ENCODE data around the gene ZDHHC11. TPM values are rescaled to one million over a fixed set of nuclear protein-coding genes. Genes with fewer than 3 reads are reported as not detected.

Gene ZDHHC11
- total and polyA plus RNA-seq, 2 experiments from 2014 or later, result 8.0 to 29.1 TPM

DNA sequence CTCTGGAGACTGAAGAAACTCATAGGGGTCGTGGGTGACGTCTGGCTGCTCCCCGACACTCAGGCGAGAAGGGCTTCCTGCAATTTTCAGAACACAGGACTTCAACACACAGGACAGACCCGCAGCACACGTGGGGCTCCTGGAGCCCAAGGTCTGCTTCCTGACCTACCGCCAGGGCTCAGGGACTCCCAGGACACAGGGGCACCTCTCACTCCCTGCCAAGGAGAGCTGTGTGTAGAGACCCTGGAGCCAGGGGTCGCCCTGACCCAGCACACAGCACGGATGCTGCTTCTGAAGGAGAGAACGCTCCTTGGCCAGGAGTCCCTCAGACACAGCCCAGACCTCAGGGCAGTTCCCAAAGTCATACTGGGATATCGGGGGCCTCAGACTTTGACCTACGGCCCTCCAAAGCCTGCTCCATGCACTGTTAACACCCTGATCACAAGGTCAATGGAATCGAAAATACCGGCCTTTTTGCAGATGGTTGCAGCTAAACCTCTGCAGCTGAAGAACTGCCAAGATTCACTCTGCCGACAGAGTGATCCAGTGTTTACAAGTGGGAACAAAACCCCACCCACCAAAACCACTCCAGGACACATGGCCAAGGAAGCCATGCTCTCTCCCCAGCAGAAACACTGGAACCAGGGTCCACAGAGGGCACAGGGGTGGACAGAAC is 13.8 kb upstream of the ZDHHC11 start:
- DNase-seq (ENCODE audit: low spot score) (no peak), ATAC-seq (no peak)
- no peak overlapping the region for H3K4me3 Mint-ChIP-seq
- Histone ChIP-seq H3K4me1 (ENCODE audit: insufficient read depth) (no peaks in the 10 kb centered on the region), H3K4me3 (no peak overlapping the region), H3K27me3 (ENCODE audit: insufficient read depth) (no peaks in the 10 kb centered on the region), H3K36me3 (ENCODE audit: insufficient read depth) (peaks cover 18% of the 10 kb centered on the region), H2AFZ (no peak overlapping the region), H3F3A (replicated peaks; ENCODE audit: low read depth) (no peaks in the 10 kb centered on the region), H3K4me2 (no peak overlapping the region), H4K20me1 (replicated peaks; ENCODE audit: insufficient read depth) (peaks cover 10% of the 10 kb centered on the region), H3K79me2 (replicated peaks; ENCODE audit: insufficient read depth) (no peaks in the 10 kb centered on the region), H3K9me2 (ENCODE audit: insufficient read depth) (no peaks in the 10 kb centered on the region), H3K27ac (ENCODE audit: low read depth) (no peak overlapping the region)
- no peaks in the 10 kb centered on the region for H3K27me3 Mint-ChIP-seq (ENCODE audit: insufficient read depth, low read depth, poor library complexity)
- no peak for TF ChIP-seq EZH2 (IDR thresholded peaks at IDR 0.05; ENCODE audit: low read depth, unreplicated experiment)
- TF ChIP-seq, protein P1, sequence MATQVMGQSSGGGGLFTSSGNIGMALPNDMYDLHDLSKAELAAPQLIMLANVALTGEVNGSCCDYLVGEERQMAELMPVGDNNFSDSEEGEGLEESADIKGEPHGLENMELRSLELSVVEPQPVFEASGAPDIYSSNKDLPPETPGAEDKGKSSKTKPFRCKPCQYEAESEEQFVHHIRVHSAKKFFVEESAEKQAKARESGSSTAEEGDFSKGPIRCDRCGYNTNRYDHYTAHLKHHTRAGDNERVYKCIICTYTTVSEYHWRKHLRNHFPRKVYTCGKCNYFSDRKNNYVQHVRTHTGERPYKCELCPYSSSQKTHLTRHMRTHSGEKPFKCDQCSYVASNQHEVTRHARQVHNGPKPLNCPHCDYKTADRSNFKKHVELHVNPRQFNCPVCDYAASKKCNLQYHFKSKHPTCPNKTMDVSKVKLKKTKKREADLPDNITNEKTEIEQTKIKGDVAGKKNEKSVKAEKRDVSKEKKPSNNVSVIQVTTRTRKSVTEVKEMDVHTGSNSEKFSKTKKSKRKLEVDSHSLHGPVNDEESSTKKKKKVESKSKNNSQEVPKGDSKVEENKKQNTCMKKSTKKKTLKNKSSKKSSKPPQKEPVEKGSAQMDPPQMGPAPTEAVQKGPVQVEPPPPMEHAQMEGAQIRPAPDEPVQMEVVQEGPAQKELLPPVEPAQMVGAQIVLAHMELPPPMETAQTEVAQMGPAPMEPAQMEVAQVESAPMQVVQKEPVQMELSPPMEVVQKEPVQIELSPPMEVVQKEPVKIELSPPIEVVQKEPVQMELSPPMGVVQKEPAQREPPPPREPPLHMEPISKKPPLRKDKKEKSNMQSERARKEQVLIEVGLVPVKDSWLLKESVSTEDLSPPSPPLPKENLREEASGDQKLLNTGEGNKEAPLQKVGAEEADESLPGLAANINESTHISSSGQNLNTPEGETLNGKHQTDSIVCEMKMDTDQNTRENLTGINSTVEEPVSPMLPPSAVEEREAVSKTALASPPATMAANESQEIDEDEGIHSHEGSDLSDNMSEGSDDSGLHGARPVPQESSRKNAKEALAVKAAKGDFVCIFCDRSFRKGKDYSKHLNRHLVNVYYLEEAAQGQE (IDR thresholded peaks at IDR 0.05; ENCODE audit: unreplicated experiment), result no peak
- TF ChIP-seq, protein P2, sequence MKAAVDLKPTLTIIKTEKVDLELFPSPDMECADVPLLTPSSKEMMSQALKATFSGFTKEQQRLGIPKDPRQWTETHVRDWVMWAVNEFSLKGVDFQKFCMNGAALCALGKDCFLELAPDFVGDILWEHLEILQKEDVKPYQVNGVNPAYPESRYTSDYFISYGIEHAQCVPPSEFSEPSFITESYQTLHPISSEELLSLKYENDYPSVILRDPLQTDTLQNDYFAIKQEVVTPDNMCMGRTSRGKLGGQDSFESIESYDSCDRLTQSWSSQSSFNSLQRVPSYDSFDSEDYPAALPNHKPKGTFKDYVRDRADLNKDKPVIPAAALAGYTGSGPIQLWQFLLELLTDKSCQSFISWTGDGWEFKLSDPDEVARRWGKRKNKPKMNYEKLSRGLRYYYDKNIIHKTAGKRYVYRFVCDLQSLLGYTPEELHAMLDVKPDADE (IDR thresholded peaks at IDR 0.05), result no peak
- TF ChIP-seq ZNF331 (CRISPR knock-in tag; IDR thresholded peaks at IDR 0.05; ENCODE audit: low read depth), result no peak
- TF ChIP-seq CREB1 (CRISPR knock-in tag; IDR thresholded peaks at IDR 0.05; ENCODE audit: low read depth), result no peak
- H3K27ac Mint-ChIP-seq, result no peak overlapping the region
- peaks cover 56% of the 10 kb centered on the region for H3K36me3 Mint-ChIP-seq (ENCODE audit: low read depth)
- H3K9me3 Mint-ChIP-seq, result no peaks in the 10 kb centered on the region; the same call in 2 of the 3 replicates
- peaks cover 5% of the 10 kb centered on the region; the same call in 2 of the 3 replicates for H3K4me1 Mint-ChIP-seq

DNA sequence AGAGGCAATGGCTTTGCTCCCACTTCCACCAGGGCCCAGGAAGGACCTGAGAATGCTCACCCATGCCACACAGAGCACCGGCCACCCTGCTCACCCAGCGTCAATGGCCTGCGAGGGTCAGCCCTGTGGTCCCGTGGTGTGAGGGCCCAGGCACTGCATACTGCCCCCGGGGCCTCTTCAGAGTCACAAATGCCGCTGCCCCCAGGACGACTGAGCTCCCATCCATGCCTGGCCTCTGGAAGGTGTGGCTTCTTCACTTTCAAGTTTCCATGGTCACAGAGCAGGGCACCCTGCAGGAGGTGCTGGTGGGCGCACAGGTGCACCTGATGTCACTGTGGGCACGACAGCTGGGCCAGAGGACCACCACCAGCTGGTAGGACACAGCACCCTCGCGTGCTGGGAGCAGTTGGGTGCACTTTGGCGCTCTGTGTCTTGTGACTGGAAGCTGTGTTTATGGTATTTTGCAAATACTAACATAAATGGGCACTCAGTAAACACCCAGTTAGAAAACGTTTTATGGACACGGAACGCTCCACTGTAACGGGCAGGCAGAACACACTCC is 12.5 kb upstream of the ZDHHC11 start:
- no peaks in the 10 kb centered on the region for H3F3A ChIP-seq (replicated peaks; ENCODE audit: low read depth)
- no peak overlapping the region for H3K4me3 ChIP-seq
- peaks cover 5% of the 10 kb centered on the region for H3K36me3 ChIP-seq (ENCODE audit: insufficient read depth)
- Mint-ChIP-seq H3K9me3 (no peaks in the 10 kb centered on the region; the same call in 2 of the 3 replicates), H3K4me3 (no peak overlapping the region), H3K4me1 (peaks cover 5% of the 10 kb centered on the region; the same call in 2 of the 3 replicates), H3K36me3 (ENCODE audit: low read depth) (peaks cover 43% of the 10 kb centered on the region), H3K27ac (no peak overlapping the region), H3K27me3 (ENCODE audit: insufficient read depth, low read depth, poor library complexity) (peaks cover 6% of the 10 kb centered on the region)
- no peak overlapping the region for H2AFZ ChIP-seq
- H3K79me2 ChIP-seq (replicated peaks; ENCODE audit: insufficient read depth), result no peaks in the 10 kb centered on the region
- ATAC-seq (no peak), DNase-seq (ENCODE audit: low spot score) (no peak)
- H3K27me3 ChIP-seq (ENCODE audit: insufficient read depth), result no peaks in the 10 kb centered on the region
- no peaks in the 10 kb centered on the region for H3K9me2 ChIP-seq (ENCODE audit: insufficient read depth)
- H3K4me2 ChIP-seq, result no peak overlapping the region
- peaks cover 10% of the 10 kb centered on the region; the same call in 1 of the 2 replicates for H4K20me1 ChIP-seq (replicated peaks; ENCODE audit: insufficient read depth)
- H3K27ac ChIP-seq (ENCODE audit: low read depth), result no peak overlapping the region
- no peaks in the 10 kb centered on the region for H3K4me1 ChIP-seq (ENCODE audit: insufficient read depth)
- TF ChIP-seq, protein P3, sequence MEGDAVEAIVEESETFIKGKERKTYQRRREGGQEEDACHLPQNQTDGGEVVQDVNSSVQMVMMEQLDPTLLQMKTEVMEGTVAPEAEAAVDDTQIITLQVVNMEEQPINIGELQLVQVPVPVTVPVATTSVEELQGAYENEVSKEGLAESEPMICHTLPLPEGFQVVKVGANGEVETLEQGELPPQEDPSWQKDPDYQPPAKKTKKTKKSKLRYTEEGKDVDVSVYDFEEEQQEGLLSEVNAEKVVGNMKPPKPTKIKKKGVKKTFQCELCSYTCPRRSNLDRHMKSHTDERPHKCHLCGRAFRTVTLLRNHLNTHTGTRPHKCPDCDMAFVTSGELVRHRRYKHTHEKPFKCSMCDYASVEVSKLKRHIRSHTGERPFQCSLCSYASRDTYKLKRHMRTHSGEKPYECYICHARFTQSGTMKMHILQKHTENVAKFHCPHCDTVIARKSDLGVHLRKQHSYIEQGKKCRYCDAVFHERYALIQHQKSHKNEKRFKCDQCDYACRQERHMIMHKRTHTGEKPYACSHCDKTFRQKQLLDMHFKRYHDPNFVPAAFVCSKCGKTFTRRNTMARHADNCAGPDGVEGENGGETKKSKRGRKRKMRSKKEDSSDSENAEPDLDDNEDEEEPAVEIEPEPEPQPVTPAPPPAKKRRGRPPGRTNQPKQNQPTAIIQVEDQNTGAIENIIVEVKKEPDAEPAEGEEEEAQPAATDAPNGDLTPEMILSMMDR (conservative IDR thresholded peaks at IDR 0.05; ENCODE audit: low read depth in 2 of 2), result no peak
- TF ChIP-seq CREB1 (CRISPR knock-in tag; IDR thresholded peaks at IDR 0.05; ENCODE audit: low read depth) (no peak), ZNF331 (CRISPR knock-in tag; IDR thresholded peaks at IDR 0.05; ENCODE audit: low read depth) (no peak), NANOG (IDR thresholded peaks at IDR 0.05; ENCODE audit: borderline replicate concordance) (no peak), EZH2phosphoT487 (IDR thresholded peaks at IDR 0.05; ENCODE audit: unreplicated experiment) (no peak), POLR2AphosphoS5 (IDR thresholded peaks at IDR 0.05; ENCODE audit: low read depth) (no peak), ZNF114 (CRISPR knock-in tag; IDR thresholded peaks at IDR 0.05) (no peak)
- TF ChIP-seq, protein P2 (IDR thresholded peaks at IDR 0.05), result no peak
